HG02588 (cell line): Measurements from ENCODE around the gene LZTR1.
A peak's percentile ranks its signal among the peaks of the same experiment; 100 is the strongest.

Experiments used
- ATAC-seq: cut with Tn5 transposase; IDR thresholded peaks from one replicate; pipeline ENCODE4 v1.9.1; 2021; ENCODE audit warnings: mild to moderate bottlenecking, moderate library complexity; ENCODE audit not compliant: unreplicated experiment

LZTR1 gene

GRCh38 chr22:21012446-21013407 is 30.6 kb downstream of the LZTR1 start:
- no peak for ATAC-seq

GRCh38 chr22:21013657-21014201 is 31.6 kb downstream of the LZTR1 start:
- no peak for ATAC-seq

DNA sequence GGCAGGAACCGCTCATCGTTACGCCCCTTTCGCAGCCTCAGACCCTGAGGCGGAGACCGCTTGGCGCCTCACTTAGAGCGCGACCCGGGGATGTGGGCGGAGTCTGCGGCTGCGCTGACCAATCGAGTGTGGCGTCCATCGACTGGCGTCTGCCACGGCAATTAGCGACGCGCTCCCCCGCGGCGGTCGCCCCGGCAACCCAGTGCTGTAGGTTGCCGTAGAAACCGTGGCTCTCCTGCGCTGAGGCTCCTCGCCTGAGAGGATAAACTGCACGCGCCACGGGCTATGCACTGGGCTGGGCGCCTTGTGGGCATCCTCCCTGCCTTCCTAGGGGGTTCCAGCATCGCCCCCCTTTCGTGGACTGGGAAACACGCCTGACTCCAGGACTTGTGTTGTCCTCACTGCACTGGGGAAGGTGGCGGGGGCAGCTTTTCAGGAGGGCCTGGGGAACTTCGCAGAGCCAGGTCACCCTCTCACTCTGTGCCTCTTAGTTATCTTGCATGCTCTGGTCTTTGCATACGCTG is 32.2 kb downstream of the LZTR1 start:
- ATAC-seq, result peak; percentile 79

- ATAC-seq, result no peak
Measured at GRCh38 chr22:21014726-21015465, 32.8 kb downstream of the LZTR1 start, which contains the start of gene P2RX6. P2RX6 (plus strand) TSS chr22:21015165; CDS start chr22:21015175, 10 bp downstream.

DNA sequence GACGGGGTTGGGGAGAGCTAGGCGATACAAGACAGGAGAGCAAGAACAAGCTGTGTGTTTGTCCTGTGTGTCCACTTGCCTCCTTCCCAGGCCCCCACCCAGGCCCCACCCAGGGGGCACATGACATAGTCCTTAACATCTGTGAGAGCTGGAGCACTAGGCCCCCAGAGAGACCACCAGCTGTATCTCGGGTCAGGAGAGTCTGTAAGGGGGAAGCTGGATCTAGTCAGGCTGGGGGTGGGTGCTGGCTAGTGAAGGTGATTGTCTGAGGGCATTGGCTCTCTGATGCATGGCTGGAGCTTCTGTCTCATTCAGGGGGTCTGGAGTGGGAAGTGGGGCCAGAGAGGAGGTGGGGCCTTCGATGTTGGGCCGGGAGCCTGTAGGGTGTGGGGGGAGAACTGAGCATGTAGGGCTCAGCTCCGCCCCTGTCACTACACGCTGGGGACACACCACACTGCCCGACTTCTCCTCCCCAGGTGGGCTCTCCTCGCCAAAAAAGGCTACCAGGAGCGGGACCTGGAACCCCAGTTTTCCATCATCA is 33.4 kb downstream of the LZTR1 start:
- ATAC-seq, result no peak

- ATAC-seq, result no peak
Measured at GRCh38 chr22:21016644-21017420, 34.7 kb downstream of the LZTR1 start.

GRCh38 chr22:21018314-21018713 is 36.2 kb downstream of the LZTR1 start:
- ATAC-seq, result no peak

- ATAC-seq, result no peak
Measured at GRCh38 chr22:21020802-21021429, 38.8 kb downstream of the LZTR1 start.

DNA sequence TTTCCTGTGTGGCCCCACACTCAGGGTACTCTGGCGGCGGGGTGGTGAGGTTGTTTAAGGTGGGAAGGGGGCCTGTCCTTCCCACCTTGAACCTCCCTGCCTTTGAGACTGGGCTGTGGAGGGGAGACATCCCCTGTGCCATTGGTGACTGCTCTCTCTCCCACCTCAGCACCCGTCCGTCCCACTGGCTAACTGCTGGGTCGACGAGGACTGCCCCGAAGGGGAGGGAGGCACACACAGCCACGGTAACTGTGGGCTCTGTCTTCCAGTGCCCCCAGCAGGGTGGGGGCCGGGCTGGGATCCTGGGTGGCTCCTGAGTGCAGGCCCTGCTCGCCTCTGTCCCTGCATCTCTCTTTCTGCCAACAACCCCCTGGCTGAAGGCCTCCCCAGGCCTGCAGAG is 40.4 kb downstream of the LZTR1 start:
- no peak for ATAC-seq

DNA sequence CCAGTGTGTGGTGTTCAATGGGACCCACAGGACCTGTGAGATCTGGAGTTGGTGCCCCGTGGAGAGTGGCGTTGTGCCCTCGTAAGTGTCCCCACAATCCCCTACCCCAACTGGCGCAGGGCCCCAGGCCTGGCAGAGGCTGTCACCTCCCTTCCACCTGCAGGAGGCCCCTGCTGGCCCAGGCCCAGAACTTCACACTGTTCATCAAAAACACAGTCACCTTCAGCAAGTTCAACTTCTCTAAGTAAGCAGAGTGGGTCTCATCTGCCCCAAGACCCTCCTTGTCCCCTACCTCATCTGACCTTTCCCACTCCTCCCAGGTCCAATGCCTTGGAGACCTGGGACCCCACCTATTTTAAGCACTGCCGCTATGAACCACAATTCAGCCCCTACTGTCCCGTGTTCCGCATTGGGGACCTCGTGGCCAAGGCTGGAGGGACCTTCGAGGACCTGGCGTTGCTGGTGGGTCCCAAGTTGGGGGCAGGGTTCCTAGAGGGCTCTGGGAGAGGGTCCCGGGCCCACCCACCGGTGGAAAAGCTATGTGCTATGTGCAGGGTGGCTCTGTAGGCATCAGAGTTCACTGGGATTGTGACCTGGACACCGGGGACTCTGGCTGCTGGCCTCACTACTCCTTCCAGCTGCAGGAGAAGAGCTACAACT is 41.0 kb downstream of the LZTR1 start:
- ATAC-seq, result no peak

DNA sequence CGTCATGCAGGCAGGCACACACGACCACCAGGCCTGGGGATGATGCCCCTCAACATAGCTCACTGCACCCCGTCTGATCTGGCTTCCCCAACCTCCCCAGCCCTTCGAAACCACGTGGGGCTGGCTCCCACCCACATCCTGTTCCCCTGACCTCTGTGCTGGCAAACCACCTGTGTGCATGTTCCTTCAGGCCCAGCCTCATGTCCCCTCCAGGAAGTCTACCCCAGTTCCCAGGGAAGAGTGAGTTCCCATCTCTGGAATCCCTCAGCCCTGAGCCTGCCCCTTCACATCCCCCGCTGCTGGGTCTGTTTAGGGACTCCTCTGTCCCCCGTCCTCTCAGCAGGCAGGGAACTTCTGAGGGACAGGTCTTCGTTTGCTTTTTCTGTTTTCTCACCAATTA is 43.2 kb downstream of the LZTR1 start:
- ATAC-seq, result no peak

- ATAC-seq, result no peak
Measured at GRCh38 chr22:21025763-21026755, 44.0 kb downstream of the LZTR1 start.

- ATAC-seq, result no peak
Measured at GRCh38 chr22:21026783-21027692, 44.9 kb downstream of the LZTR1 start.

GRCh38 chr22:21028277-21029251 is 46.5 kb downstream of the LZTR1 start:
- no peak for ATAC-seq

DNA sequence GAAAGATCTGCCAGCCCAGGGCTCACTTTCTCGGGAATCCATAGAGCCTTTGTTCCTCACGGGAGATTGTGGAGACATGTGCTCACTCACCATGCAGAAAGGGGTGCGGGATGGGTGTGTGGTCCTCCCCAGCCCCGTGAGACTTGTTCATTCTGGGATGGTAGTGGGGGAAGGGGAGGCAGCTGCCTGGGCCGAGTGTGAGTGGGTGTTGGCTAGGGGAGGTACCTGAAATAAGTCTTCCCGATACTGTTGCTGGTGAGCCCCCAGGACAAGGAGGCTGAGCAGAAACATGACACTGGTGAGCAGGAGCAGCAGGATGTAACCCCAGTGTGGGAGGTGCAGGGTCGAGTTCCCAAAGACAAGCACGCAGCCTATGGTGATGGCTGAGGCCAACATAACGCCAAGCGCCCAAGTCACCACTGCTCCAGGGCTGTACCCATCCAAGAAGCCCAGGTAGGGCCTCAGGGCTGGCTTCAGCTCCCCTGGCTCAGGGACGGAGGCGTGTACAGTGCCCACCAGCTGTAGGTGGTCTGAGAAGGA is 47.5 kb downstream of the LZTR1 start:
- ATAC-seq, result no peak

- no peak for ATAC-seq
Measured at GRCh38 chr22:21030032-21030431, 47.9 kb downstream of the LZTR1 start.
